Tibial nerve (tissue), 4 donors: ENCODE data around the gene SHKBP1. TPM values are rescaled to one million over a fixed set of nuclear protein-coding genes. Genes with fewer than 3 reads are reported as not detected.
"Not testable (repeated sequence)": the region's sequence is repeated elsewhere in the genome, so short reads cannot be mapped to it uniquely, and the experiment has no call there.

Experiments used
- DNase-seq, 2 donors: peaks; one replicate each; pipeline ENCODE4 v3.0.0-alpha.2; 2019; ENCODE audit warnings: low spot score in 2 of 2
- H3K27ac ChIP-seq, 4 donors: fragments of 200-600 bp; sonication (generic) in 3 of 4; one replicate each; pipeline ENCODE4 v1.5.1; 2017 to 2019; ENCODE audit warnings: mild to moderate bottlenecking in 1 of 4
- H3K27me3 ChIP-seq, 2 donors: fragments of 200-600 bp; sonication (generic) in 1 of 2; one replicate each; pipeline versions ENCODE4 v1.5.1 to v1.6.0; 2017 to 2019
- H3K36me3 ChIP-seq, 3 donors: fragments of 200-600 bp; sonication (generic); one replicate each; pipeline ENCODE4 v1.5.1; 2018 to 2019
- H3K4me1 ChIP-seq, 4 donors: fragments of 200-600 bp; sonication (generic) in 3 of 4; one replicate each; pipeline ENCODE4 v1.5.1; 2017 to 2019
- H3K4me3 ChIP-seq, 4 donors: fragments of 200-600 bp; sonication (generic) in 3 of 4; one replicate each; pipeline ENCODE4 v1.5.1; 2017 to 2019; ENCODE audit warnings: mild to moderate bottlenecking in 1 of 4, moderate library complexity in 1 of 4
- H3K9me3 ChIP-seq, 4 donors: fragments of 200-600 bp; sonication (generic) in 3 of 4; one replicate each; pipeline ENCODE4 v1.5.1; 2017 to 2019
- EP300 ChIP-seq, 2 donors: sonication (generic); formaldehyde crosslinking; IDR thresholded peaks; one replicate each; pipeline ENCODE4 v1.6.1; 2017; ENCODE audit warnings: antibody characterized with exemption in 2 of 2, mild to moderate bottlenecking in 1 of 2
- POLR2A ChIP-seq, 2 donors: fragments of 450-650 bp; IDR thresholded peaks; one replicate each; pipeline ENCODE4 v1.6.1; 2017; ENCODE audit warnings: antibody characterized with exemption in 2 of 2, mild to moderate bottlenecking in 2 of 2, moderate library complexity in 2 of 2
- WGBS, 2 donors: methylation state at CpG; one replicate each; pipeline ENCODE4 v1.1.5; 2018; 5-methylcytosine and 5-hydroxymethylcytosine counted together
- total RNA-seq, 4 donors: library from RNA; depleted of rRNA; stranded (reverse); fragments of >200 nt; gene quantifications; one replicate each; pipeline ENCODE4 v1.1.0, GENCODE V29; 2016
- TF ChIP-seq, protein P1 (sequence below), 5 experiments: fragments of 200-600 bp in 3 of 5; fragments of 450-650 bp in 2 of 5; sonication (generic) in 3 of 5; IDR thresholded peaks; one replicate each; pipeline ENCODE4 v1.5.1; 2016 to 2019; ENCODE audit warnings: antibody characterized with exemption in 5 of 5, mild to moderate bottlenecking in 3 of 5, moderate library complexity in 2 of 5

Gene SHKBP1
- total RNA-seq, 4 donors from 2014 or later, result 40.8 to 129 (median 51.2) TPM

DNA sequence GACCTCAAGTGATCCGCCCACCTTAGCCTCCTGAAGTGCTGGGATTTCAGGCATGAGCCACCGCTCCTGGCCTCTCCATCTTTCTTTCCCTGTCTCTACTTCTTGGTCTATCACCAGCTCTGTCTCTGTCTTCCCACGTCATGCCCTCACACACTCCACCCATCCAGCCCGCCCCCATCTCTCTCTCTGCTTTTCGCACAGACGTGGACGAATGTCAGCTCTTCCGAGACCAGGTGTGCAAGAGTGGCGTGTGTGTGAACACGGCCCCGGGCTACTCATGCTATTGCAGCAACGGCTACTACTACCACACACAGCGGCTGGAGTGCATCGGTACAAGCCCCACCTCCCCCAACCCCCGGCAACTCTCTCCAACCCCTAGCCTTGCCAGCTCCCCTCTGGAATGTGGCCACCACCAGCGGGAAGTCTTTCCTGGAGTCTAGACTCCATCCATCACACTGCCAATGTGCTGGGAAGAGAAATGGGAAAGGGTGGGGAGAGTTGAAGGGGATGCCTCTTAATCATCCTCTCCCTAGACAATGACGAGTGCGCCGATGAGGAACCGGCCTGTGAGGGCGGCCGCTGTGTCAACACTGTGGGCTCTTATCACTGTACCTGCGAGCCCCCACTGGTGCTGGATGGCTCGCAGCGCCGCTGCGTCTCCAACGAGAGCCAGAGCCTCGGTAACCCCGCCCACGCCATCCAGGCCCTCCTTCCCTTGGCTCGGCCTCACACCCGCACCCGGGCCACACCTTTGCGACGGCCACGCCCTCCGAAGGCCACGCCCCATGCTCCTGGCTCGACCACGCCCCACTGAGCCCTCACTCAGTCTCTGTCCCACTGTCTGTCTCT, 47.0 kb downstream of the SHKBP1 start:
- Histone ChIP-seq H3K27ac (peak overlapping the region in 2 of 4 donors; percentile 21 to 28), H3K4me1 (peaks cover 0 to 17% (median 0%) of the 10 kb centered on the region in 4 donors), H3K4me3 (no peak overlapping the region), H3K27me3 (no peaks in the 10 kb centered on the region), H3K36me3 (peaks cover 4 to 94% (median 30%) of the 10 kb centered on the region in 3 donors), H3K9me3 (no peaks in the 10 kb centered on the region)
- TF ChIP-seq, protein P1, sequence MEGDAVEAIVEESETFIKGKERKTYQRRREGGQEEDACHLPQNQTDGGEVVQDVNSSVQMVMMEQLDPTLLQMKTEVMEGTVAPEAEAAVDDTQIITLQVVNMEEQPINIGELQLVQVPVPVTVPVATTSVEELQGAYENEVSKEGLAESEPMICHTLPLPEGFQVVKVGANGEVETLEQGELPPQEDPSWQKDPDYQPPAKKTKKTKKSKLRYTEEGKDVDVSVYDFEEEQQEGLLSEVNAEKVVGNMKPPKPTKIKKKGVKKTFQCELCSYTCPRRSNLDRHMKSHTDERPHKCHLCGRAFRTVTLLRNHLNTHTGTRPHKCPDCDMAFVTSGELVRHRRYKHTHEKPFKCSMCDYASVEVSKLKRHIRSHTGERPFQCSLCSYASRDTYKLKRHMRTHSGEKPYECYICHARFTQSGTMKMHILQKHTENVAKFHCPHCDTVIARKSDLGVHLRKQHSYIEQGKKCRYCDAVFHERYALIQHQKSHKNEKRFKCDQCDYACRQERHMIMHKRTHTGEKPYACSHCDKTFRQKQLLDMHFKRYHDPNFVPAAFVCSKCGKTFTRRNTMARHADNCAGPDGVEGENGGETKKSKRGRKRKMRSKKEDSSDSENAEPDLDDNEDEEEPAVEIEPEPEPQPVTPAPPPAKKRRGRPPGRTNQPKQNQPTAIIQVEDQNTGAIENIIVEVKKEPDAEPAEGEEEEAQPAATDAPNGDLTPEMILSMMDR (IDR thresholded peaks at IDR 0.05), result no peak
- TF ChIP-seq POLR2A (IDR thresholded peaks at IDR 0.05), result no peak
- TF ChIP-seq EP300 (IDR thresholded peaks at IDR 0.05), result no peak
- no peak for DNase-seq
- 57 to 60% methylated on average over 40 to 41 of the region's 41 CpGs for WGBS, 2 donors

DNA sequence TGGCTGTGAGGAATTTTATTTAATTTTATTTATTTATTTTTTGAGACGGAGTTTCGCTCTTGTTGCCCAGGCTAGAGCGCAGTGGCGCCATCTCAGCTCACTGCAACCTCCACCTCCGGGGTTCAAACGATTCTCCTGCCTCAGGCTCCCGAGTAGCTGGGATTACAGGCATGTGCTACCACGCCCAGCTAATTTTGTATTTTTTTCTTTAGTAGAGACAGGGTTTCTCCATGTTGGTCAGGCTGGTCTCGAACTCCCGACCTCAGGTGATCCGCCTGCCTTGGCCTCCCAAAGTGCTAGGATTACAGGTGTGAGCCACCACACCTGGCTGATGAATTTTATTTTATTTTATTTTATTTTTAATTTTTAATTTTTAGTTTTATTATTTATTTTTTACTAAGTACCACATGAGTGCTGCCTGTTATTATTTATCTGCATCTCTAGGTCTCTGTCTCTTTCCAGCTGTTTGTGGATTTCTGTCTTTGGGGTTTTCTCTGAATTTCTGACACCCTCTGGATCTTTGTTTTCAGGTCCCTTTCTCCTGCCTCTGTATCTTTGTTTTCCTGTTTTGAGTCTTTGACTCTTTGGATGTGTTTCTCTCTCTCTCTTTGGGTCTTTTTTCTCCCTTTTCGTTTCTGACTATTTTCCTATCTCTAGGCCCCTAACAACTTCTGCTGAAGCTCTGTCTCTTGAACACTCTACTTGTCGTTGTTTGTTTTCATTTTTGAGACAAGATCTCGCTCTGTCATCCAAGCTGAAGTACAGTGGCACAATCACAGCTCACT, 47.9 kb downstream of the SHKBP1 start:
- H3K4me3 ChIP-seq, DNase-seq, H3K9me3 ChIP-seq, H3K27ac ChIP-seq, H3K27me3 ChIP-seq: not testable (repeated sequence)
- H3K4me1 ChIP-seq, result peaks cover 0 to 15% (median 0%) of the 10 kb centered on the region in 4 donors
- WGBS, 2 donors, result 85 to 87% methylated on average over 14 of the region's 14 CpGs
- H3K36me3 ChIP-seq, result peaks cover 4 to 94% (median 27%) of the 10 kb centered on the region in 3 donors

DNA sequence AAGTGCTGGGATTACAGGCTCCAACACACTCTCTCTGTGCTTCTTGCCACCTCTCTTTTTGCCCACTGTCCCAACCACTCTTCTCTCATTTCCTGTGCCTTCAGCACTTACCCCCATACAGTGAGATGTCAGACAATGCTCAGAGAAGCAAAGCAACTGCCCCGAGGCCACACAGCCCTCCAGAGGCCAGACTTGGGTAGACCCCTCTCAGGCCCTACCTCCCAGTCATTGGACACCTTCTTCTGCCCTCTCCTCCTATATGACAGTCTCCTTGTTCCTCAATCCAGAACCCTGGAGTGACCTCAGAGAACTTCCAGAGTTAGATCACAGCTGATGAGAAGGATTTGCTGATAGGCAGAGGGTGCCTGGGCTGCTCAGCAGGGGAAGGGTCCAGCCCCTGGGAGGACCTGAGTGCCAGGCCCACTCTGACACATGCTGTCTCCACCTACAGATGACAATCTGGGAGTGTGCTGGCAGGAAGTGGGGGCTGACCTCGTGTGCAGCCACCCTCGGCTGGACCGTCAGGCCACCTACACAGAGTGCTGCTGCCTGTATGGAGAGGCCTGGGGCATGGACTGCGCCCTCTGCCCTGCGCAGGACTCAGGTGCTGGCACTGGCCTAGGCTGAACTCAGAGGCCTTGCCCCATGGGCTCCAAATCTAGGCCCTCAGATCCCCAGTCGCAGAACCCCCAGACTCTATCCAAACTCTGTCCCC, 48.9 kb downstream of the SHKBP1 start:
- Histone ChIP-seq H3K27me3 (no peaks in the 10 kb centered on the region), H3K9me3 (no peaks in the 10 kb centered on the region), H3K27ac (no peak overlapping the region), H3K4me1 (peaks cover 0 to 18% (median 0%) of the 10 kb centered on the region in 4 donors), H3K4me3 (no peak overlapping the region), H3K36me3 (peaks cover 4 to 93% (median 22%) of the 10 kb centered on the region in 3 donors)
- DNase-seq, result no peak
- 67 to 89% methylated on average over 3 to 7 of the region's 7 CpGs for WGBS, 2 donors
- TF ChIP-seq POLR2A (IDR thresholded peaks at IDR 0.05) (no peak), EP300 (IDR thresholded peaks at IDR 0.05) (no peak)
- TF ChIP-seq, protein P1 (IDR thresholded peaks at IDR 0.05), result no peak

DNA sequence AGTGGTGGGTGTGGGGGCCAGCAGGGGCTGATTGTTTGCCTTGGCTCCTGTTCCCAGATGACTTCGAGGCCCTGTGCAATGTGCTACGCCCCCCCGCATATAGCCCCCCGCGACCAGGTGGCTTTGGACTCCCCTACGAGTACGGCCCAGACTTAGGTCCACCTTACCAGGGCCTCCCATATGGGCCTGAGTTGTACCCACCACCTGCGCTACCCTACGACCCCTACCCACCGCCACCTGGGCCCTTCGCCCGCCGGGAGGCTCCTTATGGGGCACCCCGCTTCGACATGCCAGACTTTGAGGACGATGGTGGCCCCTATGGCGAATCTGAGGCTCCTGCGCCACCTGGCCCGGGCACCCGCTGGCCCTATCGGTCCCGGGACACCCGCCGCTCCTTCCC, 50.2 kb downstream of the SHKBP1 start:
- peaks cover 4 to 89% (median 14%) of the 10 kb centered on the region in 3 donors for H3K36me3 ChIP-seq

More for the DNA sequence above, 50.2 kb downstream of the SHKBP1 start:
- no peak for DNase-seq
- Histone ChIP-seq H3K4me1 (peaks cover 0 to 25% (median 0%) of the 10 kb centered on the region in 4 donors), H3K9me3 (no peaks in the 10 kb centered on the region), H3K27ac (peak overlapping the region in 1 of 4 donors; percentile 6), H3K4me3 (no peak overlapping the region), H3K27me3 (no peaks in the 10 kb centered on the region)
- WGBS, 2 donors, result 93 to 96% methylated on average over 24 of the region's 24 CpGs
- no peak for TF ChIP-seq EP300 (IDR thresholded peaks at IDR 0.05)
- TF ChIP-seq, protein P1 (IDR thresholded peaks at IDR 0.05), result no peak
